ENCODE measurements around the gene GEMIN7. TPM values are rescaled to one million over a fixed set of nuclear protein-coding genes. Genes with fewer than 3 reads are reported as not detected.

The GEMIN7 gene
- total and polyA plus RNA-seq, 2 of the 4 experiments (the other 2 are of a cell fraction), result 27.2 to 53.0 TPM

GRCh38 chr19:45103508-45104319 lies 24.7 kb downstream of the GEMIN7 start:
- Histone ChIP-seq H4K91ac (ENCODE audit: insufficient read depth, low read depth, low read length) (no peak overlapping the region), H3K18ac (ENCODE audit: low read depth, low read length) (no peak overlapping the region), H3K4ac (ENCODE audit: low read depth, low read length) (no peak overlapping the region), H3K23ac (ENCODE audit: low read depth, low read length) (no peak overlapping the region), H2BK20ac (ENCODE audit: low read depth, low read length) (no peak overlapping the region), H3K4me2 (ENCODE audit: low read depth, low read length) (peak overlapping the region; percentile 38; the same call in 1 of the 2 replicates), H3K9me3 (ENCODE audit: control insufficient read depth, insufficient read depth, low read length) (no peaks in the 10 kb centered on the region), H3K79me1 (ENCODE audit: low read depth in 1 of 2, low read length in 2 of 2) (peaks cover 39 to 97% of the 10 kb centered on the region in 2 experiments), H3K14ac (replicated peaks; ENCODE audit: low read depth, low read length) (no peak overlapping the region), H3K56ac (ENCODE audit: extremely low read depth, insufficient read depth, low read length) (no peak overlapping the region), H2AK5ac (ENCODE audit: low read depth, low read length) (peak overlapping the region; percentile 21; the same call in 1 of the 2 replicates), H3K27ac (ENCODE audit: insufficient read depth, low read length) (no peak overlapping the region), H2BK15ac (ENCODE audit: low read depth, low read length) (no peak overlapping the region), H3K4me3 (ENCODE audit: insufficient read depth, low read depth, low read length) (no peak overlapping the region), H3K36me3 (ENCODE audit: control insufficient read depth, insufficient read depth, low read length) (0 out of 2 replicates have a peak, but pooled peaks cover 1% of the 10 kb centered on the region), H4K5ac (ENCODE audit: low read depth, low read length) (no peak overlapping the region), H3K27me3 (ENCODE audit: control insufficient read depth, insufficient read depth, low read length) (no peaks in the 10 kb centered on the region), H4K8ac (ENCODE audit: low read depth in 2 of 2, low read length in 2 of 2) (peak overlapping the region in 1 of 2 experiments; percentile 26; a peak in 1 of 4 replicates), H2BK5ac (ENCODE audit: low read depth, low read length, poor library complexity, severe bottlenecking) (no peak overlapping the region), H2AFZ (replicated peaks; ENCODE audit: low read length, poor library complexity) (no peak overlapping the region), H3K4me1 (ENCODE audit: control insufficient read depth, insufficient read depth, low read length) (peaks cover 29% of the 10 kb centered on the region), H3K9me1 (ENCODE audit: insufficient read depth, low read length) (peaks cover 38% of the 10 kb centered on the region), H2BK120ac (ENCODE audit: low read depth, low read length) (no peak overlapping the region), H4K20me1 (ENCODE audit: insufficient read depth, low read length) (peaks cover 97% of the 10 kb centered on the region), H3K9ac (ENCODE audit: low read depth, low read length) (no peak overlapping the region), H2AK9ac (replicated peaks; ENCODE audit: low read depth, low read length, poor library complexity) (peak overlapping the region; percentile 63)
- POLR2A ChIA-PET (ENCODE audit: unreplicated experiment), result no interaction called here
- BruUV-seq (replicated peaks), result no TSS peak
- intact Hi-C loops (cut with micrococcal nuclease), result no loop called here
- ATAC-seq (ENCODE audit: low read depth) (no peak; the same call in 1 of the 2 replicates), DNase-seq (no peak)
- no peak for TF ChIP-seq POLR2A (IDR thresholded peaks at IDR 0.05; ENCODE audit: low read depth, low read length)
- no peak for TF ChIP-seq MAZ (IDR thresholded peaks at IDR 0.05; ENCODE audit: borderline replicate concordance, low read depth, low read length)
- no peak for TF ChIP-seq RCOR1 (IDR thresholded peaks at IDR 0.05; ENCODE audit: insufficient replicate concordance, low read length)
- TF ChIP-seq CTCF (conservative IDR thresholded peaks at IDR 0.05; ENCODE audit: low read depth, low read length), result no peak
- TF ChIP-seq NFE2L2 (IDR thresholded peaks at IDR 0.05; ENCODE audit: low read depth, low read length), result no peak
- no peak for TF ChIP-seq USF2 (IDR thresholded peaks at IDR 0.05; ENCODE audit: low read depth, low read length)
- no peak for TF ChIP-seq FOS (IDR thresholded peaks at IDR 0.05; ENCODE audit: low read depth, low read length)
- no peak for TF ChIP-seq MXI1 (IDR thresholded peaks at IDR 0.05; ENCODE audit: borderline replicate concordance, low read depth, low read length)
- TF ChIP-seq SMC3 (IDR thresholded peaks at IDR 0.05; ENCODE audit: low read depth, low read length), result no peak
- TF ChIP-seq CHD1 (IDR thresholded peaks at IDR 0.05; ENCODE audit: low read depth, low read length), result no peak
- 62% methylated on average over 11 of the region's 26 CpGs; no CpG with 5 or more reads in 1 of the 2 experiments for WGBS, 2 experiments (ENCODE audit: extremely low coverage in 2 of 2, insufficient read length in 1 of 2)
- dilution Hi-C loops (cut with HindIII; ENCODE audit: low sequenced_read_pairs, unreplicated experiment), result no loop called here
- CTCF ChIA-PET, result no interaction called here
- in situ Hi-C loops (cut with MboI; ENCODE audit: low sequenced_read_pairs), result no loop called here
